K562 (cell line): ENCODE data around the gene SURF4. TPM values are rescaled to one million over a fixed set of nuclear protein-coding genes. Genes with fewer than 3 reads are reported as not detected.

Experiments used
- CBX1 ChIP-seq: sonication (generic); IDR thresholded peaks from 2 replicates; pipeline ENCODE4 v1.6.1; 2016; ENCODE audit warnings: antibody characterized with exemption, low read depth, mild to moderate bottlenecking
- CTCFL ChIP-seq: IDR thresholded peaks from 2 replicates; pipeline ENCODE4 v1.6.1; 2011; ENCODE audit warnings: borderline replicate concordance, low read depth, mild to moderate bottlenecking, moderate library complexity, low read length; ENCODE audit not compliant: insufficient read depth, poor library complexity, severe bottlenecking
- DNMT1 ChIP-seq: fragments of 450-650 bp; IDR thresholded peaks from 2 replicates; pipeline ENCODE4 v1.6.1; 2016; ENCODE audit warnings: antibody characterized with exemption, mild to moderate bottlenecking
- FOXJ3 ChIP-seq: sonication (generic); formaldehyde crosslinking; IDR thresholded peaks from 2 replicates; pipeline ENCODE4 v1.4.0; 2020; ENCODE audit warnings: mild to moderate bottlenecking, missing genetic modification reagents
- GATAD2A ChIP-seq: fragments of 450-650 bp; IDR thresholded peaks from 2 replicates; pipeline ENCODE4 v1.6.1; 2017
- ILK ChIP-seq: fragments of 450-650 bp; IDR thresholded peaks from 2 replicates; pipeline ENCODE4 v1.6.1; 2016; ENCODE audit warnings: missing genetic modification characterization, low read depth, mild to moderate bottlenecking, missing compliant biosample characterization, moderate library complexity, borderline replicate concordance
- MCM7 ChIP-seq, 2 experiments: fragments of 450-650 bp; IDR thresholded peaks; 2 replicates each; pipeline ENCODE4 v1.6.1; 2016 to 2018
- MYC ChIP-seq, 2 experiments: fragments of 250-450 bp in 1 of 2; sonication (Bioruptor Pico) in 1 of 2; IDR thresholded peaks; 2 replicates each; pipeline versions ENCODE4 v1.5.1 to v1.6.1; 2012 to 2021; ENCODE audit warnings: low read depth in 2 of 2, borderline replicate concordance in 1 of 2, improper control_type of control experiment in 1 of 2, low read length in 1 of 2, mild to moderate bottlenecking in 1 of 2, moderate library complexity in 1 of 2
- NFATC3 ChIP-seq: fragments of 450-650 bp; IDR thresholded peaks from 2 replicates; pipeline ENCODE4 v1.6.1; 2017; ENCODE audit warnings: mild to moderate bottlenecking
- NR2F6 ChIP-seq: fragments of 450-650 bp; formaldehyde crosslinking; IDR thresholded peaks from 2 replicates; pipeline ENCODE4 v1.4.0; 2020; ENCODE audit warnings: mild to moderate bottlenecking
- NUFIP1 ChIP-seq: fragments of 450-650 bp; IDR thresholded peaks from 2 replicates; pipeline ENCODE4 v1.6.1; 2018; ENCODE audit not compliant: partially characterized antibody
- PHF8 ChIP-seq: fragments of 200-600 bp; sonication (generic); IDR thresholded peaks from 2 replicates; pipeline ENCODE4 v1.6.1; 2012; ENCODE audit warnings: mixed run types, mild to moderate bottlenecking, inconsistent platforms, low read length, moderate library complexity, borderline replicate concordance
- RAD21 ChIP-seq, 2 experiments: fragments of 250-450 bp in 1 of 2; fragments of 450-650 bp in 1 of 2; sonication (Bioruptor Pico) in 1 of 2; formaldehyde crosslinking in 1 of 2; IDR thresholded peaks in 1 of 2; conservative IDR thresholded peaks in 1 of 2; 2 replicates each; pipeline versions ENCODE4 v1.4.0 to v1.8.0; 2020 to 2022; ENCODE audit warnings: mild to moderate bottlenecking in 2 of 2, moderate library complexity in 1 of 2
- RBFOX2 ChIP-seq: fragments of 200-400 bp; formaldehyde crosslinking; IDR thresholded peaks from 2 replicates; pipeline ENCODE4 v1.6.1; 2017; ENCODE audit warnings: low read depth, mild to moderate bottlenecking, low read length, moderate library complexity
- TFAM ChIP-seq: fragments of 250-450 bp; sonication (Bioruptor Pico); conservative IDR thresholded peaks from 2 replicates; pipeline ENCODE4 v1.5.0; 2021; ENCODE audit warnings: mild to moderate bottlenecking, moderate library complexity
- ZBTB2 ChIP-seq: fragments of 450-650 bp; IDR thresholded peaks from 2 replicates; pipeline ENCODE4 v1.6.1; 2016; ENCODE audit warnings: antibody characterized with exemption
- ZBTB26 ChIP-seq: fragments of 450-650 bp; formaldehyde crosslinking; IDR thresholded peaks from 2 replicates; pipeline ENCODE4 v1.4.0; 2022; ENCODE audit warnings: missing genetic modification characterization
- ZBTB33 ChIP-seq: sonication (generic); formaldehyde crosslinking; IDR thresholded peaks from 2 replicates; pipeline ENCODE4 v1.8.1; 2023; ENCODE audit warnings: mild to moderate bottlenecking, missing genetic modification reagents
- ZNF143 ChIP-seq: sonication (generic); formaldehyde crosslinking; IDR thresholded peaks from 2 replicates; pipeline ENCODE4 v1.9.0; 2022; ENCODE audit warnings: mild to moderate bottlenecking, missing genetic modification reagents
- ZNF24 ChIP-seq: fragments of 450-650 bp; IDR thresholded peaks from 2 replicates; pipeline ENCODE4 v1.6.1; 2016
- polyA plus RNA-seq, 8 experiments: library from polyadenylated mRNA; depleted of rRNA in 4 of 8; stranded (reverse) in 5 of 8; unstranded in 3 of 8; fragments of >200 nt; fragmentation: Nextera tagmentation in 2 of 8; fragmentation: Illumina TruSeq in 1 of 8; extraction: Ambion mirVana in 2 of 8; extraction: Trizol in 1 of 8; gene quantifications; 2 replicates each; pipeline versions ENCODE4 v1.2.1 to v1.2.3, GENCODE V29; 2011 to 2014; ENCODE audit warnings: inconsistent platforms in 1 of 8, missing spikeins in 1 of 8
- total RNA-seq, 7 experiments: library from RNA; depleted of rRNA in 6 of 7; stranded (reverse); fragments of >200 nt in 6 of 7; fragmentation: Illumina TruSeq in 2 of 7; extraction: Trizol in 2 of 7; gene quantifications; 2 replicates each; pipeline versions ENCODE4 v1.2.1 to v1.2.3, GENCODE V29; 2011 to 2021; ENCODE audit warnings: low replicate concordance in 1 of 7

SURF4 gene
- total and polyA plus RNA-seq, 9 of the 15 experiments (the other 6 are each of a cell fraction or from before 2014, with no cell fraction given) = 8.4 to 176 (median 130) TPM

- TF ChIP-seq ZBTB2 (no peak), CBX1 (no peak), NR2F6 (no peak), ZNF24 (no peak), CTCFL (peak; percentile 68), TFAM (CRISPR knock-in tag) (no peak), FOXJ3 (CRISPR knock-in tag) (no peak), NFATC3 (no peak), NUFIP1 (no peak), ZBTB33 (CRISPR knock-in tag) (peak; percentile 97), PHF8 (no peak), ZNF143 (0 out of 2 replicates have a peak, but pooled peaks have one; percentile 40), GATAD2A (no peak), DNMT1 (no peak), MCM7 (IDR thresholded peaks at IDR 0.05) (no peak), MYC (IDR thresholded peaks at IDR 0.05; ENCODE audit: low read depth, low read length) (peak; percentile 48; the same call in 1 of the 2 replicates), MYC (CRISPR knock-in tag; IDR thresholded peaks at IDR 0.05; ENCODE audit: borderline replicate concordance, low read depth) (no peak), ILK (tag) (no peak), ZBTB26 (CRISPR knock-in tag) (no peak), RBFOX2 (0 out of 2 replicates have a peak, but pooled peaks have one; percentile 26), RAD21 (CRISPR knock-in tag; conservative IDR thresholded peaks at IDR 0.05 in 1 of 2, IDR thresholded peaks at IDR 0.05 in 1 of 2) (peak; percentile 49 to 68)
Observed at GRCh38 chr9:133406480-133407307, 30.8 kb upstream of the SURF4 start (continued).
